NCI-H2081 (cell line): Measurements from ENCODE around the gene SUGCT.
"Not testable (repeated sequence)": the region's sequence is repeated elsewhere in the genome, so short reads cannot be mapped to it uniquely, and the experiment has no call there.

Source experiments
- DNase-seq, 2 experiments: peaks; one replicate each; lab custom pipeline; 2025; lab: John Stamatoyannopoulos, UW

Gene SUGCT

GRCh38 chr7:40627361-40627760, 492.6 kb downstream of the SUGCT start:
- not testable (repeated sequence) for DNase-seq

GRCh38 chr7:40629891-40630290, 495.1 kb downstream of the SUGCT start:
- DNase-seq = no peak

DNA sequence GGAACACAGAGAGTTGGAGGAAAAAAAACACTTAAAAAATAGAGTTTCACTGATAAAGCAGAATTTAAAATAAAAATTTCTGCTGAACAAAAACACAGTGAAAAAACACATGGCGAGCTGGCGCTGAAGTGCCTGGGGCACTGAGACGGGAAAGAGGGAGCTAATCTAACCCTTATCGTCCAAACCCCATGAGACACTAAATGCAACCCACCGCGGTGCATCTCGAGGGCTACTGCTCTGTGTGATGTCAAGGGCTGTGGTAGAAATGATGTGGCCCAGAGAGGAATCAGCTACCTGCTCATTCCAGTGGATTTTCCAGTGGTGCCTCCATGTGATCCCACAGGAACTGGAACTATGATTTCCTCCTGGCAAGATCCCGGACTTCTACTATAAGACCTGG, 499.3 kb downstream of the SUGCT start:
- no peak for DNase-seq

DNA sequence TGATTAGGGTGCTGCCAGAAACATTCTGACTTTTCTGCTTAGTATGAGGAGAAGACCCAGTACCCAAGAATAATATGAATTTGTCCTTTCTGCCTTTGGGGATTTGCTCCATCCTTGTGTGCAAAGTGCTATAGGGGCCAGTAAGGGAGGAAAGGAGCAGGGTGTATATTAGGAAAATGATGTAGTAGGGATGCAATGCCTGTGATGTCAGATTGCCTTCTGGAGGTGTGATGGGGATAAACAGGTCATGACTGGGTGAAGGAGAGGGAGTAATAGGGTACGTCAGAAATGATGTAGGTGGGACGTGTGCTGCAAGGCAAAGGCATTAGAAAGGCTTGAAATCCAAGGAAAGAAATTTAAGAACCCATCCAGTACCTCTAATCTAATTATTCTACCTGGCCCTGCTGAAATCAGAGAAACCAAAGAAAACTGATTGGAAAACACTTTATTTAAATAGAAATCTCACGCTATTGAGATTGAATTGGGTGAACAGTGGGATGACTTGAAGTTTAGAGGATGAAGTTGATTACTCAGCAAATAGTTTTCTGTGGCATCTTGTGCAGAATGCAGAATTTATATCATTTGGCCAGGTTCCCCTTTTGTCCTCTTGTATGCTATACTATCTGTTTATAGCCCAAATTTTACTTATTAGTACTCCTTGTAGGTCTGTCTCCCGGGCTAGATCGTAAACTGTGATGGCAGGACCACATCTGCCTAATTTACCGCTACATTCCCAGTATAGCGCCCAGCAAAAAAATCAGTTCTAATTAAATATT, 503.9 kb downstream of the SUGCT start:
- DNase-seq = no peak

- DNase-seq = no peak
These were observed 505.8 kb downstream of the SUGCT start for GRCh38 chr7:40640566-40640965.

GRCh38 chr7:40641701-40642100, 506.9 kb downstream of the SUGCT start:
- no peak for DNase-seq

DNA sequence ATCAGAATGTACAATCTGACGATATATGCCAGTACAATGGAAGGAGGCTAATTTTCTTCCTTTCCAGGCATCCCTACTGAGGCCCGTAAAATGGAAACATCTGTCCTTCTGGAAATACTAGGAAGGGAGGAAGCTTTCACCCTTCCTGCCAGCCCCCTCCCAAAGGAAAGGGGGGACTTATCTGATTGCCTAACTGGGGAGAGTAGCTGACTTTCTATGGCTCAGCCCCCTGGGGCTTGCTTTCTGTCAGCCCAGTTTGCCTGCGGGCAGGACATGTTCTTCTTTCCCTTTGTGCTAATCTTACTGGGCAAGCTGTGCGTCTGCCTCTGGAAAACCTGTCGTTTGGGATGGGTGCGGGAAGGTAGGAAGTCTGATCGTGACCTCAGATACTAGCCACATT, 508.9 kb downstream of the SUGCT start:
- DNase-seq = no peak

GRCh38 chr7:40644454-40645188, 509.8 kb downstream of the SUGCT start:
- DNase-seq = peak in 1 of 2 experiments; percentile 17

DNA sequence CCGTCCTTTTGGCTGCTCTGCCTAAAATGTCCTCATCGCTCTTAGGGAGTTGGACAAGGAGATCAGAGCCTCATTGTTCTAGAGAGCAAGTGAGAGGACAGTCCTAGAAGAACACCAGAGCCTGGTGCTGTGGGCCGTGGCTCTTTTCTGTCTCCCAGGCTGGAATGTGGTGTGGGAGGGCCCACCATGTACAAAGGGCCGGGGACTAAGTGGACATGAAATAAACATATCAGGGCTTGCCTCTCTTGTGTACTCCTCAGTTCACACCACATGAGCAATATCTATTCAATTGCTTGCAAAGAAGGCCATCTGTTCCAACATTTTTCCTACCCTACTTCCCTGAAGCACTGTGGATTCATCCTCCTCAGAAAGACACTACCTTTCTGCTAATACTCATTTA, 510.4 kb downstream of the SUGCT start:
- DNase-seq = no peak

GRCh38 chr7:40646717-40647116, 511.9 kb downstream of the SUGCT start:
- DNase-seq = no peak

DNA sequence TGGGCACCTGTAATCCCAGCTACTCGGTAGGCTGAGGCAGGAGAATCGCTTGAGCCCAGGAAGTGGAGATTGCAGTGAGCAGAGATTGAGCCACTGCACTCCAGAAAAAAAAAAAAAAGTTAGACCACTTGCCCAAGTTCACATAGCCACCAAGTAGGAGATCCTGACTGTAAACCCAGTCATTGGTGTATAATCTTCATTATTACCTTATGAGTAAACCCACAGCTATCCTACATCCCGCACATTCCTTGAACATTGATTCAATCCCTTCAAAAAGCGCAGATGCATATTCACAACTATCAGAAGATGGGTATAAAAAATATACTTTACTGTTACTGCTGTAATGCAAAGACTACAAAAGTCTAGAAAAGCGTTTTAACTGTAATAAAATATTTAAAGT, 512.9 kb downstream of the SUGCT start:
- no peak for DNase-seq

DNA sequence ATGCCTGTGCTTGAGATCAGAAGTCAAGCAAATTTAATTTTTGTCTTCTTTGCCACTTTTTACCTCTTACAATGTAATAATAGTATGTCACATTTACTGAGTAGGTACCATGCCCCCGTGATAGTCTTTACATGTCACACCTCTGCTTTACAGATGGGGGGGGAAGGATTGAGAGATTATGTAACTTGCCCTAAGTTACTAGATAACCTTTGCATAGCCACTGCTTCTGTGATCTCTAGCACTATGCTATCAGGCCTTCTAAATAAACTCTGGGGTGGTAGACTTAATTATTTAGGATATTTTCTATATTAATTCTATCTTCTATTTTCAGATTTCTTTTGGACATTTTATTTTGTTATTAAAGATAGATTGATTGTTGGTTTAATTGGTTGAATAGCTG, 514.4 kb downstream of the SUGCT start:
- no peak for DNase-seq

DNA sequence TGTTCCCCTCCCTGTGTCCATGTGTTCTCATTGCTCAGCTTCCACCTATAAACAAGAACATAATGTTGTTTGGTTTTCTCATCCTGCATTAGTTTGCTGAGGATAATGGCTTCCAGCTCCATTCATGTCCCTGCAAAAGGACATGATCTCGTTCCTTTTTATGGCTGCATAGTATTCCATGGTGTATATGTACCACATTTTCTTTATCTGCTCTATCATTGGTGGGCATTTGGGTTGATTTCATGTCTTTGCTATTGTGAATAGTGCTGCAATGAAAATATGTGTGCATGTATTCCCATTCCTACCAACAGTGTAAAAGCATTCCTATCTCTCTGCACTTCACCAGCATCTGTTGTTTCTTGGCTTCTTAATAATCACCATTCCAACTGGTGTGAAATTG, 516.1 kb downstream of the SUGCT start:
- DNase-seq = not testable (repeated sequence)

DNA sequence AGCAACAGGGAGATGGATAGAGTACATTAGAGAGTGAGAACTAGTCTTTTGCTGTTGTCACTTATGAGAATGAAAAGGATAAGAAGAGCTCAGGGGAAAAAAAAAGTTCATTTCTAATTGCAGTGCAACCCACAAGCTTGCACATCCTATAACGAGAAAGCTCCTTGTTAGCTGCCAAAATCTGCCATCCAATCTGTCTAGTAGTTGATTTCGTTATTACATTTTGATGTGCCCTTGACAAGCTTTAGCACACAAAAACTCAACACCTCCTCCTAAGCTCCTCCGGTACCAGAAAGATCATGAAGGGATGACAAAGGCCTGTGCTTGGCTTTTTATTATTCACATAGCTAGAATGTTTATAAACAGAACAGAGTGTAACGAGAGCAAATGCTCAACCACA, 519.4 kb downstream of the SUGCT start:
- no peak for DNase-seq

DNA sequence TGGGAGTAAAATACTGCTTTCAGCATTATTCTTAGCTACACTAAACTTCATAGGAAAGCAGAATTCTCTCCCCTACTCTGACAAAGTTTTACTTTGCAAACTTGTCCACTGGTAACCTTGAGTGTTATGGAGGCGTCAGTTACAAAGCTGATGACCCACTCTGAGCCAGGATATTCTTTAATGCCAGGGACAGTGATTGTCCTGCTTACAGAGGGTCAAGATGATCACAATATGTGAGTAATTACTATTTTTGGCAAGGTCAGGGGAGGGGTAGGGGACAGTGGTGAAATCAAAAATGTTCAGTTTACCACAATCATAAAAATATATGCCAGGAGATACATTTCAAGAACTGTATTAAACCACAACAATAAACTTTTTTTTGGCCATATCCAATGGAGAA, 520.6 kb downstream of the SUGCT start:
- DNase-seq = no peak

- no peak for DNase-seq
These were observed 521.5 kb downstream of the SUGCT start for GRCh38 chr7:40656349-40656748.

DNA sequence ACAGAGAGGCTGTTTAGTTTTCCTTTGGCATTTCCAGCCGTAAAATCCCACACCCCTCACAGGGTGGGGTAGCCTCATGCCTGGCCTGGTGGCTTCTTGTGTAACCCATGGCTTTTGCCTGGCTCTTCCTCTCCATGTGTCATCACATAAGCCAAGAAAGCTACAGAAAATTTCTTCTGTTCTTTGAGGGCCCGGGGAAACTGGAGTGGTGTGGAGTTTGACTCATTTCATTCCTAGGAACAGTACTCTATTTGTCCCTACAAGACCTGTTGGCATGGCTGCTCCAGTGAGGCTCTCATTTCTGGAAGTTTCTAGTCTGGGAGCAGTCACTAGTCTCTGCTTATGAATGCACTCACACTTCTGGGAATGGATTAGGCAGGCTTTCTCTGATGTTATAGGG, 523.9 kb downstream of the SUGCT start:
- no peak for DNase-seq

DNA sequence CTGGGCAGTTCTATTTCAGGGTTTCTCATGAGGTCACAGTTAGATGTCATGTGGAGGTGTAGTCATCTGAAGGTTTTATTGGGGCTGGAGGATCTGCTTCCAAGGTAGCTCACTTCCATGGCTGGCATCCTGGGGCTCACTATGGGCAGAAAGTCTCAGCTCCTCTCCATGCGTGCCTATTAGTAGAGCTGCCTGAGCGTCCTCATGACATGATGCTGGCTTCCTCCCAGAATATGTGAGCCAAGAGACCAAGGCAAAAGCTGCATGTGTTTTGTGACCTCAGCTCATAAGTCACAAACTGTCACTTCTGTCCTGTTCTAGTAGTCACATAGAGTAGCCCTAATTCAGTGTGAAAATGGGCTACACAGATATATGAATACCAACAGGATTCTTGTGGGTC, 524.4 kb downstream of the SUGCT start:
- no peak for DNase-seq

- DNase-seq = no peak
These were observed 538.5 kb downstream of the SUGCT start for GRCh38 chr7:40673285-40673684.

- no peak for DNase-seq
These were observed 539.5 kb downstream of the SUGCT start for GRCh38 chr7:40674316-40674715.

DNA sequence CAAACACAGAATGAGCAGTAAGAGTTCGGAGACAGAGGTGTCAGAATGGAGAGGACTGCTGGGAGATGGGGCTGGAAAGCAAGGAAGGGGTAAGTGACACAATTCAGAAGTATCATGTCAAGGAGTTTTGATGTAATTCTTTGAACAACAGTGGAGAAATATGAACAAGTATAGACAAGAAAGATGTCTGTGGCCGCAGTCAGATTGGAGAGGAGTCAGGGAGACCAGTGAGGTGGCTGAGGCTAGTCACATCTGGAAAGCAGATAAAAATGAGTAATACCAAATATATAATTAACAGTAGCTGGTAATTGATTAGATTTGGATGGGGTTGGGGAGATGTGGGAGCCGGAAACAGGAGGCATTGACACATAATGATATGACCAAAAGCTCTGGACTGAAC, 540.9 kb downstream of the SUGCT start:
- DNase-seq = no peak

- DNase-seq = no peak
These were observed 541.4 kb downstream of the SUGCT start for GRCh38 chr7:40676221-40676620.

- DNase-seq = no peak
These were observed 545.9 kb downstream of the SUGCT start for GRCh38 chr7:40680657-40681056.

DNA sequence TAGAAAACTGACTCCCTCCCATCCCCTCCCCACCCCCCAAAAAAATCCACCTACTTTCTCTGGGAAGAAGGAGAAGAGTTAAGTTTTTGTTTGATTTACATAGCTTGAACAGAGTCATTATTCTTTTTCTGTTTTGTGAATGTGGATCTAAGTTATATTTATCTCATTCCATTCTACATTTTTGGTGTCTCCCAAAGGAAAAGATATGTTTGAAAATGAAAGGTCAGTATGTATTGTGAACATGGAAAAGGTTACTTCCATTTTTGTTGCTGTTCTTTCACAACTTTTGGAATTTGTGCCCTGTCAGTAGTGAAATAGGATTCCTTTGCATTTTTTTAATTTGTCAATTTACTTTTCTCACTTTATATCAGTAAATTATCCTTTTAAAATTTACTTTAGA, 547.9 kb downstream of the SUGCT start:
- DNase-seq = no peak
